ENCODE data around the gene OR10H5.
"Not testable (repeated sequence)": the region's sequence is repeated elsewhere in the genome, so short reads cannot be mapped to it uniquely, and the experiment has no call there.

The OR10H5 gene

GRCh38 chr19:15813916-15814315 is 26.5 kb downstream of the OR10H5 start:
- no peak for TF ChIP-seq CTCF (conservative IDR thresholded peaks at IDR 0.05)
- TF ChIP-seq ZFX (IDR thresholded peaks at IDR 0.05) = no peak
- no peak overlapping the region for H3K27ac ChIP-seq

DNA sequence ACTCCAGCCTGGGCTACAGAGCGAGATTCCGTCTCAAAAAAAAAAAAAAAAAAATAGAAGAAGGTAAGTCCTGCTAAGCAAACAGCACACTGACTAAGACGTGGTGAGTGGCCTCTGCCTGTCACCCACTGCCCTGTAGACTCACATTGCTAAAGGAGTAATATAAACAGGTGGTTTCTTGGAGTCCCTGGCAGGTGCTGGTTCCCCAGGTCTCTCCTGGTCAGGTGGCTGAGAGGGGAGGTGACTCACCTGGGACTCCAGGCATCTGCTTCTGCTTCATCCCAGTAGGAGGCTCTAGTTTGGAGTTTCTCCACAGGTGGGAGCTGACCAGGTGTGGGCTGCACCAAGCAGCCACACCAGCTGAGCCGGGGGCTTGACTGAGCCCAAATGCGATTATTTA is 27.8 kb downstream of the OR10H5 start, which contains the start of gene OR10H1:
OR10H1 (minus strand) TSS at position 359 of the 400 bp plus-strand sequence. CDS start 7,627 bp downstream, outside the sequence.
- TF ChIP-seq ZFX (IDR thresholded peaks at IDR 0.05) (no peak), CTCF (conservative IDR thresholded peaks at IDR 0.05) (no peak)
- H3K27ac ChIP-seq = no peak within 1 kb of the TSS

DNA sequence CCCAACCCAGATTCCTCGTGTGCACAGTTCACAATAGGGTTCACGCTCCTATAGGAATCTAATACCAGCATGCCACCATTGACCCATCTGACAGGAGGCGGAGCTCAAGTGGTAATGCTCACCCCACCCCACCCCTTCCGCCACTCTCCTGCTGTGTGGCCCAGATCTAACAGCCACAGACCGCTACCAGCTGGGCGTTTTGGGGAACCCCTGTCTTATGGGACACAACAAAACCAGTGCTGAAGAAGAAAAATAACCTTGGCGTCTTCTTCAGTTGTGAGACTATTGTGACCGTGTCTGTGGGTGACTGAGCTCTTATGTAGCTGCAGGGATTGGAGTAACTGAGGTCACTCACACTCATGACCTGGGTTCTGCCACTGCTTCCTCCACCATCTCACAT is 33.2 kb downstream of the OR10H5 start:
- no peak for TF ChIP-seq CTCF (conservative IDR thresholded peaks at IDR 0.05)
- TF ChIP-seq ZFX (IDR thresholded peaks at IDR 0.05) = no peak
- no peak overlapping the region for H3K27ac ChIP-seq

- TF ChIP-seq CTCF (conservative IDR thresholded peaks at IDR 0.05) = no peak
- TF ChIP-seq ZFX (IDR thresholded peaks at IDR 0.05) = no peak
Measured at GRCh38 chr19:15825753-15826152, 38.3 kb downstream of the OR10H5 start.

GRCh38 chr19:15828121-15828610 is 40.7 kb downstream of the OR10H5 start:
- TF ChIP-seq CTCF (conservative IDR thresholded peaks at IDR 0.05) = no peak
- no peak overlapping the region for H3K27ac ChIP-seq

More at GRCh38 chr19:15825753-15826152, 38.3 kb downstream of the OR10H5 start:
- no peak overlapping the region for H3K27ac ChIP-seq

DNA sequence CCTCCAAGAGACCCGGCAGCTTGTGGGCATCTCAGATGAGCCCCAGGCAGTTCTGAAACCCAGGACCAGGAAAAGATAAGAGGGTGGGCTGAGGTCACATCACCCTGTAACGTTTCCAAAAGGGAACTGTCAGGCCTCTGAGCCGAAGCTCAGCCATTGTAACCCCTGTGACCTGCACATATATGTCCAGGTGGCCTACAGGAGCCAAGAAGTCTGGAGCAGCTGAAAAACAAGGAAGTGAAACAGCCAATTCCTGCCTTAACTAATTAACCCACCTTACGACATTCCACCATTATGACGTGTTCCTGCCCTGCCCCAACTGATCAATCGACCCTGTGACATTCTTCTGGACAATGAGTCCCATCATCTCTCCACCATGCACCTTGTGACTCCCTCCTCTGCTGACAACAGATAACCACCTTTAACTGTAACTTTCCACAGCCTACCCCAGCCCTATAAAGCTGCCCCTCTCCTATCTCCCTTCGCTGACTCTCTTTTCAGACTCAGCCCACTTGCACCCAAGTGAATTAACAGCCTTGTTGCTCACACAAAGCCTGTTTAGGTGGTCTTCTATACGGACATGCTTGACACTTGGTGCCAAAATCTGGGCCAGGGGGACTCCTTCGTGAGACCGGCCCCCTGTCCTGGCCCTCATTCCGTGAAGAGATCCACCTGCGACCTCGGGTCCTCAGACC is 41.3 kb downstream of the OR10H5 start:
- H3K27ac ChIP-seq = not testable (repeated sequence)

DNA sequence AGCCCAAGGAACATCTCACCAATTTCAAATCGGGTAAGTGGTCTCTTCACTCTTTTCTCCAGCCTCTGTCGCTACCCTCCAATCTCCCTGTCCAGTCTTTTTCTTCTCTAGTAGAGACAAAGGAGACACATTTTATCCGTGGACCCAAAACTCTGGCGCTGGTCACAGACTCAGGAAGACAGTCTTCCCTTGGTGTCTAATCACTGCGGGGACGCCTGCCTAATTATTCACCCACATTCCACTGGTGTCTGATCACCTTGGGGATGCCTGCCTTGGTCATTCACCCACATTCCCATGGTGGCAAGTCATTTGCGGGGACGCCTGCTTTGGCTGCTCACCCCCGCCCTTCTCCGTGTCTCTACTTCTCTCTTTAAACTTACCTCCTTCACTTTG is 41.8 kb downstream of the OR10H5 start:
- H3K27ac ChIP-seq = no peak overlapping the region
- TF ChIP-seq ZFX (IDR thresholded peaks at IDR 0.05) (no peak), CTCF (conservative IDR thresholded peaks at IDR 0.05) (no peak)

- TF ChIP-seq ZFX (IDR thresholded peaks at IDR 0.05) (no peak), CTCF (conservative IDR thresholded peaks at IDR 0.05) (no peak)
- H3K27ac ChIP-seq = no peak overlapping the region
Measured at GRCh38 chr19:15829786-15830185, 42.3 kb downstream of the OR10H5 start.
